Measurements from ENCODE around the gene SPRR2B.
"Not testable (repeated sequence)": the region's sequence is repeated elsewhere in the genome, so short reads cannot be mapped to it uniquely, and the experiment has no call there.

SPRR2B gene

DNA sequence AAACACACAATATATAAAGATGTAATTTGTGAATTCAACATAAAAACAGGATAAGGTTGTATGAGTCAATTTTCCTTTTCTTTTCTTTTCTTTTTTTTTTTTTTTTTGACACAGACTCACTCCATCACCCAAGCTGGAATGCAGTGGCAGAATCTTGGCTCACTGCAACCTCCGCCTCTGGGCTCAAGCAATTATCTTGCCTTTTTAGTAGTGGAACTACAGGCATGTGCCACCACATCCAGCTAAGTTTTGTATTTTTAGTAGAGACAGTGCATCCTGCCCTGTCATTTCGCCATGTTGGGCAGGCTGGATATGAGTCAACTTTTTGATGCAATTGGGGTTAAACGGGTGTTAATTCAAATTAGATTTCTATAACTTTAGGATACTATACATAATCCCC, 10.3 kb upstream of the SPRR2B start:
- H3K27ac ChIP-seq (ENCODE audit: insufficient read depth, low read depth, low read length, poor library complexity, severe bottlenecking): no peak overlapping the region
- 88 to 89% methylated on average over 2 to 3 of the region's 3 CpGs for WGBS, 2 experiments
- H3K4me3 ChIP-seq (ENCODE audit: insufficient read depth, low read depth, low read length): no peak overlapping the region
- no peaks in the 10 kb centered on the region for H3K27me3 ChIP-seq (ENCODE audit: control insufficient read depth, insufficient read depth, low read length, poor library complexity, severe bottlenecking)
- no peaks in the 10 kb centered on the region for H3K4me1 ChIP-seq (ENCODE audit: control insufficient read depth, insufficient read depth, low read length)
- no peaks in the 10 kb centered on the region for H3K9me3 ChIP-seq (ENCODE audit: control insufficient read depth, low read length)
- no peaks in the 10 kb centered on the region for H3K36me3 ChIP-seq (ENCODE audit: control insufficient read depth, insufficient read depth, low read length)

DNA sequence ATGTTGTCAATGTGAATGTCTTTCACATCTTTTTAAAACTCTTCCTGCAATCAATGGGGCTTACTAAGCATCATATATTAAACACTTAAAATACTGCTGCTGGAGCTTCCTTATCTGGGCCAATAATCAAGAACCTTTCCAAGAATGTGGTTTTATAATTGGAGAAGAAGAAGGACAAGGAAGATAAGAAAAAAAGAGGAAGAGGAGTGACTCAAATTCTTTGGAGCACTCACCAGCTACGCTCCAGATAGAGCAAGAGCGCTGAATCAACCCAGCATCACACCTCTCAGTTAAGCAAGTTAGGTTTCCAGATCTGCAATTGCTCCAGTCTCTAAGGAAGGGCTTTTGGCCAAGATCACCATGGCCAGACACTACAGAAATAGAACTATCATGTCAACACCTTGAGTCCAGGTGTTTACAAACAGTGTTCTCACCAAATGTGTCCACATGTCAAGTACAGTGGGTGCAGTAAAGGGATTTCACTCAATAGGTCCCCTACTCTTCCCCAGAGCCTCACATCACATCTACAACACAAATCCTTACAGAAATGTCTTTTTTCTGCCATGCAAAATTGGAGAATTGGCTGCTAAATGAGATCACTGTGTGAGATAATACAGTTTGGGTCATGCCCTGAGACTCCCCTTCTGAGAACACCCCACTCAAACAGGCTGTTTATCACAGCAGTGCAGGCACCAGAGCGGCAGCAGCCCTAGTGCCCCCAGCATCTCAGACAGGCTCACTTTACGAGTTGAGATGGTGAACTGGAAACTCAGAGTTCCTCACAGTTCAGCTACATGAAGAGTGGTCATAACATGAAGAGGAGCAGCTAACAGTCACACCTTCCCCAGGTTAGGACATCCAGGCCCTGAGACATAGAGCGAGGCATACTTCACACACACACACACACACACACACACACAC, 1.7 kb upstream of the SPRR2B start:
- Histone ChIP-seq H3K36me3 (ENCODE audit: control insufficient read depth, insufficient read depth, low read length) (no peaks in the 10 kb centered on the region), H3K4me1 (ENCODE audit: control insufficient read depth, insufficient read depth, low read length) (no peaks in the 10 kb centered on the region), H3K27ac (ENCODE audit: insufficient read depth, low read depth, low read length, poor library complexity, severe bottlenecking) (no peak overlapping the region), H3K9me3 (ENCODE audit: control insufficient read depth, low read length) (no peaks in the 10 kb centered on the region), H3K4me3 (ENCODE audit: insufficient read depth, low read depth, low read length) (no peak overlapping the region), H3K27me3 (ENCODE audit: control insufficient read depth, insufficient read depth, low read length, poor library complexity, severe bottlenecking) (no peaks in the 10 kb centered on the region)
- 89 to 92% methylated on average over 4 to 5 of the region's 5 CpGs for WGBS, 2 experiments

DNA sequence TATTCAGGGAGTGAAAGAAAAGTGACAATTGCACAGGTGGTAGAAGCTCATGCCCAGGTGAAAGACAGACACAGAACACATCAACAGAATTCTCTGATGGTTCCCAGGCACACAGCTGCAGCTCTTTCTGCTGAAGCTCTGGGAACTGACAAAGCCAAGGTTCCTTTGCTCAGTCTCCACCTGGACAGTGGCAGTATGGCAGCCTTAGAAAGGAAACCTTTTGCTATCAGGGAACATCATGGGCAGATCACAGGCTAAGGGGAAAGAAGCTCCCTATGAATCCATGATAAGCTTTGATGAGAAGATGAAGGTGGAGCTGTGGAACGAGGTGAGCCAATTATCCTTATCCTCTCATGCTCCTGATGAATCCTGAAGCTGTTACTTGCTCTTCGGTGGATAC, 1.2 kb downstream of the SPRR2B start:
- Histone ChIP-seq H3K36me3 (ENCODE audit: control insufficient read depth, insufficient read depth, low read length) (no peaks in the 10 kb centered on the region), H3K27ac (ENCODE audit: insufficient read depth, low read depth, low read length, poor library complexity, severe bottlenecking) (no peak overlapping the region), H3K4me1 (ENCODE audit: control insufficient read depth, insufficient read depth, low read length) (no peaks in the 10 kb centered on the region), H3K27me3 (ENCODE audit: control insufficient read depth, insufficient read depth, low read length, poor library complexity, severe bottlenecking) (no peaks in the 10 kb centered on the region), H3K4me3 (ENCODE audit: insufficient read depth, low read depth, low read length) (no peak overlapping the region), H3K9me3 (ENCODE audit: control insufficient read depth, low read length) (no peaks in the 10 kb centered on the region)
- WGBS, 2 experiments: 78 to 83% methylated on average over 1 to 2 of the region's 2 CpGs

DNA sequence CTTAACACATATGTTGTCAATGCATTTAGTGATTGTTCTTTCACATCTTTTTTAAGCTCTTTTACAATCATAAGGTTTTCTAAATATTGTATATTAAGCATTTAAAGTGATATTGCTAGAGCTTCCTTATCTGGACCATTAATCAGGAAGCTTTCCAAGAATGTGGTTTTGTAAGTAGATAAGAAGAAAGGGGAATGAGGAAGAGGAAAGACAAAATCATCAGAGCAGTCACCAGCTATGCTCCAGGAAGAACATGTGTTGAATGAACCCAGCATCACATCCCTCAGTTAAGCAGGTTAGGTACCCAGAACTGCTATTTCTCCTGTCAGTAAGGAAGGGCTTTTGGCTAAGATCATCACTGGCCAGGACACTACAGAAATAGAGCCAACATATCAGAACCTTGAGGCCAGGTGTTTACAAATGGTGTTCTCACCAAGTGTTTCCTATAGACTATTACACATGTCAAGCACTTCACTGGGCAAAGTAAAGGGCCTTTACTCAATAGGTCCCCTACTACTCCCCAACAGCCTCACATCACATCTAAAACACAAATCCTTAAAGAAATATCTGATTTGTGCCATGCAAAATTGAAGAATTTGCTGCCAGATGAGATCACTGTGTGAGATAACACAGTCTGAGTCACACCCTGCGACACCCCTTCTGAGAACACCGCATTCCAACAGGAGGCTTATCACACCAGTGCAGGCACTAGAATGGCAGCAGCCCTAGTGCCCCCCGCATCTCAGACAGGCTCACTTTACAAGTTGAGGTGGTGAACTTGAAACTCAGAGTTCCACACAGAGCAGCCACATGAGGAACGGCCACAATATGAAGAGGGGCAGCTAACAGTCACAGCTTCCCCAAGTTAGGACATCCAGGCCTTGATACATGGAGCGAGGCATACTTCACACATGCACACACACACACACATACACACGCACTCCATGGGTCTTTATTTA, 12.3 kb downstream of the SPRR2B start:
- H3K9me3 ChIP-seq (ENCODE audit: control insufficient read depth, low read length): no peaks in the 10 kb centered on the region
- H3K27me3 ChIP-seq (ENCODE audit: control insufficient read depth, insufficient read depth, low read length, poor library complexity, severe bottlenecking): no peaks in the 10 kb centered on the region
- WGBS, 2 experiments: 92 to 93% methylated on average over 6 of the region's 6 CpGs
- H3K4me3 ChIP-seq (ENCODE audit: insufficient read depth, low read depth, low read length): no peak overlapping the region
- no peaks in the 10 kb centered on the region for H3K36me3 ChIP-seq (ENCODE audit: control insufficient read depth, insufficient read depth, low read length)
- no peaks in the 10 kb centered on the region for H3K4me1 ChIP-seq (ENCODE audit: control insufficient read depth, insufficient read depth, low read length)
- H3K27ac ChIP-seq (ENCODE audit: insufficient read depth, low read depth, low read length, poor library complexity, severe bottlenecking): no peak overlapping the region

DNA sequence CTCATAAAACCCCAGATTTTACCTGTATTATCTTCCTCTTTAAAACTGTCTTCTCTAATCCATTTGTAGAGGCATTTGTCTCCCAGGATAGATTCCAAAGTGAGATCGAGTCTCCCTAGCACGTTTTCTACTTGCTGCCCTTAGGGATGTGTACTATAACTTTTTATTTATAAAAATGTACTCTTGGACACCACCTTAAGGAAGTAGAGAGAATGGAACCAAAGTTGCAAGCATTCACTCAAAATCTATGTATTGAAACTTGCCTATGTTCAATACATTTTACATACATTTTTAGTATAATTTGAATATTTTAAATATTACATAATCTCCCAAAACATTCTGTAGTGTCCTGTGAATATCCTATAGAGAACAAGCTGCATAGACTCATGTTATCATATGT, 13.3 kb downstream of the SPRR2B start:
- no peak overlapping the region for H3K27ac ChIP-seq (ENCODE audit: insufficient read depth, low read depth, low read length, poor library complexity, severe bottlenecking)
- no peaks in the 10 kb centered on the region for H3K36me3 ChIP-seq (ENCODE audit: control insufficient read depth, insufficient read depth, low read length)
- no peaks in the 10 kb centered on the region for H3K27me3 ChIP-seq (ENCODE audit: control insufficient read depth, insufficient read depth, low read length, poor library complexity, severe bottlenecking)
- H3K4me3 ChIP-seq (ENCODE audit: insufficient read depth, low read depth, low read length): no peak overlapping the region
- WGBS, 2 experiments: 100% methylated on average over 2 of the region's 2 CpGs; no CpG with 5 or more reads in 1 of the 2 experiments
- no peaks in the 10 kb centered on the region for H3K9me3 ChIP-seq (ENCODE audit: control insufficient read depth, low read length)
- no peaks in the 10 kb centered on the region for H3K4me1 ChIP-seq (ENCODE audit: control insufficient read depth, insufficient read depth, low read length)

DNA sequence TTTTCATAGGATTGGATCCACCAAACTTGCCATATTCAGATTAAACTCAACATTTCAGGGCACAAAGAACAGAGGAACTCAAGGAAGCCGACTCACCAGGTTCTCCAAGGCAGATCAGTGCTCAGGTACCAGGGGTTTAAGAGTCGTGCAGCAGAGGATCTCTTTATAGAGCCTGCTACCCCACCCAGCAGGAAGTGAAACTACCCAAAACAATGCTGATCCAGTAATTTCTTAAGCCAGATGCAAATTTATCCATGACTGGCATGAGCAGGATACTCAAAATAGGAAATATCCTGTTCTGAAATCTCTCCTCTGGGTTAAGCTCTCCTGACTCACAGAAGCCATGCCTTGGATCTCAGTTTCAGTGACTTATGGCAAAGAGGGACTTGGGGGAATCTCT, 14.0 kb downstream of the SPRR2B start, which contains the start of gene SPRR2A:
Gene SPRR2A, minus strand, starts transcription at position 138 of the 400 bp plus-strand sequence. CDS start 777 bp downstream, outside the sequence.
- Histone ChIP-seq H3K27me3 (ENCODE audit: control insufficient read depth, insufficient read depth, low read length, poor library complexity, severe bottlenecking) (no peaks in the 10 kb centered on the region), H3K4me1 (ENCODE audit: control insufficient read depth, insufficient read depth, low read length) (no peaks in the 10 kb centered on the region), H3K4me3 (ENCODE audit: insufficient read depth, low read depth, low read length) (no peak within 1 kb of the TSS), H3K27ac (ENCODE audit: insufficient read depth, low read depth, low read length, poor library complexity, severe bottlenecking) (no peak within 1 kb of the TSS), H3K36me3 (ENCODE audit: control insufficient read depth, insufficient read depth, low read length) (no peaks in the 10 kb centered on the region), H3K9me3 (ENCODE audit: control insufficient read depth, low read length) (no peaks in the 10 kb centered on the region)
- 87 to 90% methylated on average over 2 of the region's 2 CpGs for WGBS, 2 experiments

DNA sequence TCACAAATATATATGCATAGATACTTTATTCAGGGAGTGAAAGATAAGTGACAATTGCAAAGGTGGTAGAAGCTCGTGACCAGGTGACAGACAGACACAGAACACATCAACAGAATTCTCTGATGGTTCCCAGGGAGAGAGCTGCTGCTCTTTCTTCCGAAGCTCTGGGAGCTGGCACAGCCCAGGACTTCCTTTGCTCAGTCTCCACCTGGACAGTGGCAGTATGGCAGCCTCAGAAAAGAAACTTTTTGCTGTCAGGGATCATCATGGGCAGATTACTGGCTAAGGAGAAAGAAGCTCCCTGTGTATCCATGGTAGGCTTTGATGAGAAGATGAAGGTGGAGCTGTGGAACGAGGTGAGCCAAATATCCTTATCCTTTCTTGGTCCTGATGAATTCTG, 15.3 kb downstream of the SPRR2B start:
- not testable (repeated sequence) for H3K9me3 ChIP-seq (ENCODE audit: control insufficient read depth, low read length); H3K4me1 ChIP-seq (ENCODE audit: control insufficient read depth, insufficient read depth, low read length); H3K4me3 ChIP-seq (ENCODE audit: insufficient read depth, low read depth, low read length); H3K27ac ChIP-seq (ENCODE audit: insufficient read depth, low read depth, low read length, poor library complexity, severe bottlenecking); H3K36me3 ChIP-seq (ENCODE audit: control insufficient read depth, insufficient read depth, low read length); H3K27me3 ChIP-seq (ENCODE audit: control insufficient read depth, insufficient read depth, low read length, poor library complexity, severe bottlenecking)
- 82 to 89% methylated on average over 3 of the region's 3 CpGs for WGBS, 2 experiments

DNA sequence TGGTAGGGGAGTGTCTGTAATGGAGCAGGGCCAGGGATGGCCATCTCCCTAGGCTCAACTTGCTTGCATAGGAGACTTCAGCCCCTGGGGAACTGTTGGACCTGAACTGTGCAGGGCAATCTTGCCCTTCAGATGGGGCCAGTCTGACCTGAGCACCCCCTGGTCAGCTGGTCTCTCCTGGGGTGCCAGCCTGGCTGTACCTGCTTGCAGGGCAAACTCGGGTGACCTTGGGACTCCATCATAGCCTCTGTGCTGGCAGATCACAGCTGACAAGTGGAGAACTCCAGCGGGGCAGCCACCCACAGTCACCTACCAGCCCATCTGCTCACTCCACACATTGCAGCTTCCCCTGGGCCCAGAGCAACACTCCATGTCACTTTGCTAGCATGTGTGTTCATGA, 22.2 kb downstream of the SPRR2B start:
- Histone ChIP-seq H3K9me3 (ENCODE audit: control insufficient read depth, low read length) (no peaks in the 10 kb centered on the region), H3K4me3 (ENCODE audit: insufficient read depth, low read depth, low read length) (no peak overlapping the region), H3K4me1 (ENCODE audit: control insufficient read depth, insufficient read depth, low read length) (no peaks in the 10 kb centered on the region), H3K36me3 (ENCODE audit: control insufficient read depth, insufficient read depth, low read length) (no peaks in the 10 kb centered on the region), H3K27me3 (ENCODE audit: control insufficient read depth, insufficient read depth, low read length, poor library complexity, severe bottlenecking) (no peaks in the 10 kb centered on the region), H3K27ac (ENCODE audit: insufficient read depth, low read depth, low read length, poor library complexity, severe bottlenecking) (no peak overlapping the region)
- WGBS, 2 experiments: 83 to 92% methylated on average over 2 of the region's 2 CpGs

DNA sequence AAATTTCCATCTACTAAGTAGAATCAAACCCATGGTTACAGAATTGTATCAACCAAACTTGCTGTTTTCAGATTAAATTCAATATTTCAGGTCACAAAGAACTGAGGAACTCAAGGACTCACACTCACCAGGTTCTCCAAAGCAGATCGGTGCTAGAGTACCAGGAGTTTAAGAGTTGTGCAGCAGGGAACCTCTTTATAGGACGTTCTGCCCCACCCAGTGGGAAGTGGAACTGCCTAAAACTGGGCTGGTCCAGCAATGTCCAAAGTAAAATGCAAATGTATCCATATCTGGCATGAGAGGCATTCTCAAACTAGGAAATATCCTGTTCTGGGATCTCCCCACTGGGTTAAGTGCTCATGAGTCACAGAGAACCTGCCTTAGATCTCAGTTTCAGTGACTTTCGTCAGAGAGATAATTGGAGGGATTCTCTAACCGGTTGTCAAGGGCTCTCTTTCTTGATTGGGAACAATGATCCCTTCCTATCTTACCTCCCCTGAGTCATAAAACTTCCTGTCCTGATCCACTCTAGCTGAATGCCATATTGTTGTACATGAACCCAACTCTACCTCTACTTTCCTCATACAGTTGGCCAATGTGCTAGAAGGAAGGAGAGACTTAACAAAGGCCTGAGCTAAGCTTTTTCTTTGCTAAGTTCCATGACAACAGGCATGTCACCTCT, 30.3 kb downstream of the SPRR2B start, which contains the start of gene SPRR2D:
Gene SPRR2D, minus strand, starts transcription at position 171 of the 682 bp plus-strand sequence. CDS start 774 bp downstream, outside the sequence.
- H3K27ac ChIP-seq (ENCODE audit: insufficient read depth, low read depth, low read length, poor library complexity, severe bottlenecking): no peak within 1 kb of the TSS
- no peaks in the 10 kb centered on the region for H3K9me3 ChIP-seq (ENCODE audit: control insufficient read depth, low read length)
- no peak within 1 kb of the TSS for H3K4me3 ChIP-seq (ENCODE audit: insufficient read depth, low read depth, low read length)
- no peaks in the 10 kb centered on the region for H3K36me3 ChIP-seq (ENCODE audit: control insufficient read depth, insufficient read depth, low read length)
- H3K27me3 ChIP-seq (ENCODE audit: control insufficient read depth, insufficient read depth, low read length, poor library complexity, severe bottlenecking): no peaks in the 10 kb centered on the region
- H3K4me1 ChIP-seq (ENCODE audit: control insufficient read depth, insufficient read depth, low read length): no peaks in the 10 kb centered on the region
- 72% methylated on average over 4 of the region's 4 CpGs for WGBS, 2 experiments

Measured in ectodermal cell (in vitro differentiated cells).